Measurements from ENCODE around the gene PANX2. TPM values are rescaled to one million over a fixed set of nuclear protein-coding genes. Genes with fewer than 3 reads are reported as not detected.

Gene PANX2
- total and polyA plus RNA-seq, 4 donors = 0.62 to 1.4 (median 1.1) TPM

DNA sequence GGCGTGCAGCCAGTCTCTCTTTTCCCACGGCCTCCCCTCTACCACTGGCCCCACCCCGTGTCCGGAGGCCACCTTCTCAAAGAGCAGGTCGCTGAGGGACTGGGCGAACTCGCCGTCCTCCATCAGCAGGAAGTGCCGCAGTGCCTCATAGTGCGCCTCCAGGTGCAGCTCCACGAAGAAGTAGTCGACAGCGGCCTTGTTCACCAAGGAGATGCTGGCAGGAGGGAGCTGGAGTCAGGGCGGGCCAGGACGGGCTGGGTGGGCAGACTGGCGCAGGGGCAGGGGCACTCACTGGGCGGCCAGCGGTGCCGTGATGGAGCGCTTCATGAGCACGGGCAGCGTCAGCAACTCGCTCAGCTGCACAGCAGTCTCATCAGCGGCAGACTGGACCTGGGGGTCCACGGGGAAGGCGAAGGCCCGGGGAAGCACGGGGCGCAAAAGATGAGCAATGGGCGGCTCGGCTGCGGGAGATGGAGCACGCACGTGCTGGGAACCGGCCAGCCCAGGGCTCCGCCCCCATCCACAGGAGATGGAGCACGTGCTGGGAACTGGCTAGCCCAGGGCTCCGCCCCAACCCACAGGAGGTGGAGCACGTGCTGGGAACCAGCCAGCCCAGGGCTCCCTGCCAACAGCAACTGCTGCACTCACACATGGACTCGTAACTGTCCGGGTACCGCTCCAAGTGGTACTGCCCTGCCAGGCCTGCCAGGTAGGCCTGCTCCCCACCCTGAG lies 48.6 kb downstream of the PANX2 start:
- H3K36me3 ChIP-seq (ENCODE audit: control insufficient read depth in 1 of 2, insufficient read depth in 2 of 2, low read length in 1 of 2) = peaks cover 0 to 12% of the 10 kb centered on the region in 2 donors
- WGBS, 2 donors = 78 to 79% methylated on average over 42 of the region's 42 CpGs
- no peak overlapping the region for H3K27ac ChIP-seq (ENCODE audit: low read depth in 1 of 2, low read length in 2 of 2)
- DNase-seq (peak in 1 of 2 donors; percentile 63), ATAC-seq (ENCODE audit: low FRiP score) (peak; percentile 48)
- H3K4me1 ChIP-seq (ENCODE audit: control insufficient read depth in 1 of 2, insufficient read depth in 2 of 2, low read length in 2 of 2) = no peaks in the 10 kb centered on the region
- no peak overlapping the region for H3K4me3 ChIP-seq (ENCODE audit: low read length in 2 of 2)
- H3K9me3 ChIP-seq (ENCODE audit: control insufficient read depth, low read length) = no peaks in the 10 kb centered on the region
- intact Hi-C loops (cut with DNase I) = no loop called here
- H3K27me3 ChIP-seq (ENCODE audit: control insufficient read depth in 1 of 2, insufficient read depth in 2 of 2, low read length in 1 of 2) = no peaks in the 10 kb centered on the region

DNA sequence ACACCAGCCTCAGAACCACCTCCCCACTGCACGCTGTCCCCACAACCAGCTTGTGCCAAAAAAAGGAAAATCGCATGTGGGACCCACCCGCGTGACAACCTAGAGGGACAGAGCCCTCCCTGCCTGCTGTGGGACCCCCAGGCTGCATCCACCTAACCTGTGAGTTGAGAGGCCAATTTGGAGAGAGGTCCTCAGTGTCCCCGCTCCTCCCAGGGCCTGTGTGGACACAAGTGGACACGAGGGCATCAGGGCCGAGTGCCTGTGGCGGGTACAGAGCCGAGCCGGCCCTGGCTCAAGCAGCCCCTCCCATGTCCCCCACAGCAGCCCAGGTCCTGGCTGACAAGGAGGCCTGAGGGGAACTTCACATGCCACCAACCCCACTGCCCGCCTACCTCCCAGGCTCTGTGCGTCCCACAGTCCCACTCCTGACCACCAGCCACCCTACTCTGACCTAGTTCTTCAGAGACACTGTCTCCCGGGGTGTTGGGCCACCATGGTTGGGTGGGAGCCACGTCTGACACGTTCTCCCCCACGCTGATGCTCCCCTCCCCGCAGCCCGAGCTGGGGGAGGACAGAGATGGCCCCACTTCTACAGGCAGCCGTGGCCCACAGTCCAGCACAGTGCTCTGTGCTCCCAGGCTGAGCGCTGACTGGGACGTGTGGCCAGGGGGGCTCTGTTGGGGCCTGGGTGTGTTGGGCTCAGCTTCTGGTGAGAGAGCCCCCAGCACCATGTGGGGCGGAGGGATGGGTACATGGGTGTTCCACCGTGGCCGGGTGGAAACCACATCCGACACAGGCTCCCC lies 49.5 kb downstream of the PANX2 start:
- DNase-seq = peak in 1 of 2 donors; percentile 32
- WGBS, 2 donors = 82 to 87% methylated on average over 25 of the region's 25 CpGs
- H3K4me1 ChIP-seq (ENCODE audit: control insufficient read depth in 1 of 2, insufficient read depth in 2 of 2, low read length in 2 of 2) = no peaks in the 10 kb centered on the region
- H3K27me3 ChIP-seq (ENCODE audit: control insufficient read depth in 1 of 2, insufficient read depth in 2 of 2, low read length in 1 of 2) = no peaks in the 10 kb centered on the region
- intact Hi-C loops (cut with DNase I) = no loop called here
- H3K9me3 ChIP-seq (ENCODE audit: control insufficient read depth, low read length) = no peaks in the 10 kb centered on the region
- H3K4me3 ChIP-seq (ENCODE audit: low read length in 2 of 2) = no peak overlapping the region
- peaks cover 0 to 12% of the 10 kb centered on the region in 2 donors for H3K36me3 ChIP-seq (ENCODE audit: control insufficient read depth in 1 of 2, insufficient read depth in 2 of 2, low read length in 1 of 2)
- H3K27ac ChIP-seq (ENCODE audit: low read depth in 1 of 2, low read length in 2 of 2) = no peak overlapping the region
- no peak for ATAC-seq (ENCODE audit: low FRiP score)

DNA sequence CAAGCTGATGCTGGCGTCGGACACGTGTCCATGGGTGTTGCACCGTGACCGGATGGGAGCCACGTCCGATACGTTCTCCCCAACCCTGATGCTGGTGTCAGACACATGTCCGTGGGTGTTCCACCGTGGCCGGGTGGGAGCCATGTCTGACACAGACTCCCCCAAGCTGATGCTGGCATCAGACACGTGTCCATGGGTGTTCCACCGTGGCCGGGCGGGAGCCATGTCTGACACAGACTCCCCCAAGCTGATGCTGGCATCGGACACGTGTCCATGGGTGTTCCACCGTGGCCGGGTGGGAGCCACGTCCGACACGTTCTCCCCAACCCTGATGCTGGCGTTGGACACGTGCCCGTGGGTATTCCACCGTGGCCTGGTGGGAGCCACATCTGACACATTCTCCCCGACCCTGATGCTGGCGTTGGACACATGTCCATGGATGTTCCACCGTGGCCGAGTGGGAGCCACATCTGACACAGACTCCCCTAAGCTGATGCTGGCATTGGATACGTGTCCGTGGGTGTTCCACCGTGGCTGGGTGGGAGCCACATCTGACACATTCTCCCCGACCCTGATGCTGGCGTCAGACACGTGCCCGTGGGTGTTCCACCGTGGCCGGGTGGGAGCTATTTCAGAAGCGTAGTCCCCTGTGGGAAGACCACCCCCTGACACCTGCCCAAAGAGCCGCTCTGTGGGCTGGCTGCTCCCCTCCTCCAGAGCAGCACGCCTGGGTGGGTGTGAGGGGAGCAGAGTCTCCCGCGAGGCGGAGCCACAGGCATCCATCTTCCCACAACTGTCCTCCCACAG lies 50.3 kb downstream of the PANX2 start:
- 94% methylated on average over 45 of the region's 45 CpGs for WGBS, 2 donors
- DNase-seq = peak in 1 of 2 donors; percentile 44
- intact Hi-C loops (cut with DNase I) = no loop called here

GRCh38 chr22:50221410-50222300 lies 51.1 kb downstream of the PANX2 start:
- Histone ChIP-seq H3K9me3 (ENCODE audit: control insufficient read depth, low read length) (no peaks in the 10 kb centered on the region), H3K27me3 (ENCODE audit: control insufficient read depth in 1 of 2, insufficient read depth in 2 of 2, low read length in 1 of 2) (no peaks in the 10 kb centered on the region)

More for the DNA sequence above, 50.3 kb downstream of the PANX2 start:
- Histone ChIP-seq H3K9me3 (ENCODE audit: control insufficient read depth, low read length) (no peaks in the 10 kb centered on the region), H3K4me3 (ENCODE audit: low read length in 2 of 2) (no peak overlapping the region), H3K4me1 (ENCODE audit: control insufficient read depth in 1 of 2, insufficient read depth in 2 of 2, low read length in 2 of 2) (no peaks in the 10 kb centered on the region), H3K27ac (ENCODE audit: low read depth in 1 of 2, low read length in 2 of 2) (no peak overlapping the region), H3K36me3 (ENCODE audit: control insufficient read depth in 1 of 2, insufficient read depth in 2 of 2, low read length in 1 of 2) (peaks cover 0 to 12% of the 10 kb centered on the region in 2 donors), H3K27me3 (ENCODE audit: control insufficient read depth in 1 of 2, insufficient read depth in 2 of 2, low read length in 1 of 2) (no peaks in the 10 kb centered on the region)
- no peak for ATAC-seq (ENCODE audit: low FRiP score)

GRCh38 chr22:50222508-50222907 lies 52.0 kb downstream of the PANX2 start:
- Histone ChIP-seq H3K4me1 (ENCODE audit: control insufficient read depth in 1 of 2, insufficient read depth in 2 of 2, low read length in 2 of 2) (no peaks in the 10 kb centered on the region), H3K9me3 (ENCODE audit: control insufficient read depth, low read length) (no peaks in the 10 kb centered on the region), H3K36me3 (ENCODE audit: control insufficient read depth in 1 of 2, insufficient read depth in 2 of 2, low read length in 1 of 2) (peaks cover 0 to 7% of the 10 kb centered on the region in 2 donors), H3K4me3 (ENCODE audit: low read length in 2 of 2) (no peak overlapping the region), H3K27ac (ENCODE audit: low read depth in 1 of 2, low read length in 2 of 2) (no peak overlapping the region), H3K27me3 (ENCODE audit: control insufficient read depth in 1 of 2, insufficient read depth in 2 of 2, low read length in 1 of 2) (no peaks in the 10 kb centered on the region)
- intact Hi-C loops (cut with DNase I) = no loop called here
- DNase-seq = no peak
- no peak for ATAC-seq (ENCODE audit: low FRiP score)
- 82 to 90% methylated on average over 8 of the region's 8 CpGs for WGBS, 2 donors

More at GRCh38 chr22:50221410-50222300, 51.1 kb downstream of the PANX2 start:
- intact Hi-C loops (cut with DNase I) = no loop called here
- no peak overlapping the region for H3K27ac ChIP-seq (ENCODE audit: low read depth in 1 of 2, low read length in 2 of 2)
- ATAC-seq (ENCODE audit: low FRiP score) (no peak), DNase-seq (peak in 1 of 2 donors; percentile 44)
- WGBS, 2 donors = 87 to 89% methylated on average over 19 of the region's 19 CpGs
- H3K4me3 ChIP-seq (ENCODE audit: low read length in 2 of 2) = no peak overlapping the region
- H3K4me1 ChIP-seq (ENCODE audit: control insufficient read depth in 1 of 2, insufficient read depth in 2 of 2, low read length in 2 of 2) = no peaks in the 10 kb centered on the region
- peaks cover 0 to 10% of the 10 kb centered on the region in 2 donors for H3K36me3 ChIP-seq (ENCODE audit: control insufficient read depth in 1 of 2, insufficient read depth in 2 of 2, low read length in 1 of 2)

DNA sequence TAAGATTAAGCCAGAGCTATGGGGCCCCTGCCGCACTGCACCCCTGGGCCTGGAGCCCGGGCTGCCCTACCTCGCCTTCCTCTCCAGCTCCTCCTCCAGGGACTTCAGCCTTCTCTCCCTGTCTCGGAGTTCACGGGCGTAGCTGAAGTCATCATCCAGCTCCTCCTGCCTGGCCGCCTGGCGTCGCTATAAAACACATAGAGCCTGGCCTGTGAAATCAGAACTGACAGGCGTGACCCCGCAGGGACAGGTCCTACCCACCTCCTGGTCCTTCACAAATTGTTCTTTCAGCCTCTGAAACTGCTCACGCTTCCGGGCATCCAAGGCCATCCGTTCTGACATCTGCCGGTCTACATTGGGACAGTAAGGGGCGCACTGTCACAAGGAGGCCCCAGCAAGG lies 53.5 kb downstream of the PANX2 start:
- Histone ChIP-seq H3K9me3 (ENCODE audit: control insufficient read depth, low read length) (no peaks in the 10 kb centered on the region), H3K4me1 (ENCODE audit: control insufficient read depth in 1 of 2, insufficient read depth in 2 of 2, low read length in 2 of 2) (no peaks in the 10 kb centered on the region), H3K36me3 (ENCODE audit: control insufficient read depth in 1 of 2, insufficient read depth in 2 of 2, low read length in 1 of 2) (no peaks in the 10 kb centered on the region), H3K27ac (ENCODE audit: low read depth in 1 of 2, low read length in 2 of 2) (no peak overlapping the region), H3K27me3 (ENCODE audit: control insufficient read depth in 1 of 2, insufficient read depth in 2 of 2, low read length in 1 of 2) (no peaks in the 10 kb centered on the region), H3K4me3 (ENCODE audit: low read length in 2 of 2) (no peak overlapping the region)
- no peak for ATAC-seq (ENCODE audit: low FRiP score)
- WGBS, 2 donors = 92% methylated on average over 16 of the region's 16 CpGs
- no peak for DNase-seq
- intact Hi-C loops (cut with DNase I) = no loop called here

DNA sequence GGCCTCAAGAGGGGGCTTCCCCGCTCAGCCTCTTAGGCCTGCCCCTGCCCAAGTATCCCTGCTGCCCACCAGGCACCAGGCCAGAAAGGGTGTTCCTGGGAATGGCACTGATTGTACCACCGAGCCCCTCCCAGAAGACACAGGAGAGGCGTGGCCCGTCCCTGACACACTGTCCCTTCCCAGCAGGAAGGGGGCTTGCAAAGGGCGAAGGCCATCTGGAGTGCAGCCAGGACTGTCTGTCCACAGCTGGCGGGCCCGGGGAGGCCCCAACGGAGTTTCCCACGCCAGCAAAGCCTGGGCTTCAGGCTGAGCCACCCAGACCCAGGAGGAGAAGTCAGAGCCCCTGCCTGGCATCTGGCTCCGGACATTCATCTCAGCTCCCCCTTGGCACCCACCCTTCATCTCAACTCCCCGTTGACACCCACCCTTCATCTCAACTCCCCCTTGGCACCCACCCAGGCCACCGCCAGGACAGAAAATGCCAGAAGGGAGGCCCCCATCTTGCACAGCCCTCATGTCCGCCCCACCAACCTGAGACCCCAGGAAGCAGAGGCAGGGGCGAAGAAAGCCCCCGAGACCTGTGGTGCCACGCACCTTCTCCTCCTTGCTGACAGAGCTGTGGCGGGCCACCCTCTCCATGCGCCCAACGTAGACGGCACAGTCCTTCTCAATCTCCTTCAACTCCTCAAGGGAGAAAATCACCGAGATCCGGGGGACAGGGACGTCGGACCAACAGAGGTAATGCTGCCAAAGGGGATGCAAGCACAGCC lies 54.9 kb downstream of the PANX2 start:
- H3K9me3 ChIP-seq (ENCODE audit: control insufficient read depth, low read length) = no peaks in the 10 kb centered on the region
- ATAC-seq (ENCODE audit: low FRiP score) (no peak), DNase-seq (peak in 1 of 2 donors; percentile 42)
- no peaks in the 10 kb centered on the region for H3K36me3 ChIP-seq (ENCODE audit: control insufficient read depth in 1 of 2, insufficient read depth in 2 of 2, low read length in 1 of 2)
- no peaks in the 10 kb centered on the region for H3K4me1 ChIP-seq (ENCODE audit: control insufficient read depth in 1 of 2, insufficient read depth in 2 of 2, low read length in 2 of 2)
- WGBS, 2 donors = 85 to 86% methylated on average over 20 to 24 of the region's 24 CpGs
- no peak overlapping the region for H3K27ac ChIP-seq (ENCODE audit: low read depth in 1 of 2, low read length in 2 of 2)
- H3K27me3 ChIP-seq (ENCODE audit: control insufficient read depth in 1 of 2, insufficient read depth in 2 of 2, low read length in 1 of 2) = no peaks in the 10 kb centered on the region
- no peak overlapping the region for H3K4me3 ChIP-seq (ENCODE audit: low read length in 2 of 2)
- intact Hi-C loops (cut with DNase I) = no loop called here

All from aorta (tissue), 5 donors.